Measurements from ENCODE around the gene UBR3.

UBR3 gene

GRCh38 chr2:169984145-169984544, 156.9 kb downstream of the UBR3 start:
- H3K4me3 ChIP-seq (replicated peaks; ENCODE audit: insufficient read depth, low read length) = no peak overlapping the region
- no peaks in the 10 kb centered on the region for H3K27me3 ChIP-seq (ENCODE audit: insufficient read depth, poor library complexity, severe bottlenecking)
- no peak for TF ChIP-seq POLR2AphosphoS5 (IDR thresholded peaks at IDR 0.05; ENCODE audit: low read depth)
- no peak for TF ChIP-seq SPI1 (IDR thresholded peaks at IDR 0.05; ENCODE audit: borderline replicate concordance, low read depth)
- TF ChIP-seq REST (IDR thresholded peaks at IDR 0.05; ENCODE audit: insufficient replicate concordance, low read depth) = no peak
- no peak for TF ChIP-seq GABPA (IDR thresholded peaks at IDR 0.05; ENCODE audit: low read depth)
- TF ChIP-seq CTCF (IDR thresholded peaks at IDR 0.05; ENCODE audit: insufficient read depth, low read length) = no peak
- no peak overlapping the region for H3K27ac ChIP-seq (replicated peaks)
- DNase-seq (ENCODE audit: low read depth in 1 of 2, low spot score in 1 of 2) = no peak

- DNase-seq (ENCODE audit: low read depth in 1 of 2, low spot score in 1 of 2) = no peak
- no peak overlapping the region for H3K27ac ChIP-seq (replicated peaks)
Measured at GRCh38 chr2:169994752-169995151, 167.5 kb downstream of the UBR3 start.

More at GRCh38 chr2:169994752-169995151, 167.5 kb downstream of the UBR3 start:
- Histone ChIP-seq H3K27me3 (ENCODE audit: insufficient read depth, poor library complexity, severe bottlenecking) (no peaks in the 10 kb centered on the region), H3K4me3 (replicated peaks; ENCODE audit: insufficient read depth, low read length) (no peak overlapping the region)
- TF ChIP-seq POLR2AphosphoS5 (IDR thresholded peaks at IDR 0.05; ENCODE audit: low read depth) = no peak
- no peak for TF ChIP-seq REST (IDR thresholded peaks at IDR 0.05; ENCODE audit: insufficient replicate concordance, low read depth)
- no peak for TF ChIP-seq SPI1 (IDR thresholded peaks at IDR 0.05; ENCODE audit: borderline replicate concordance, low read depth)
- TF ChIP-seq GABPA (IDR thresholded peaks at IDR 0.05; ENCODE audit: low read depth) = no peak
- no peak for TF ChIP-seq CTCF (IDR thresholded peaks at IDR 0.05; ENCODE audit: insufficient read depth, low read length)

Data from HL-60 (cell line).